Nephron progenitor cell (in vitro differentiated cells): ENCODE measurements around the gene UNC13C.

ENCODE experiments used
- DNase-seq: peaks from one replicate; pipeline ENCODE4 v3.0.0; 2021
- H3K27ac Mint-ChIP-seq: 2 replicates; pipeline ENCODE4 v1.8.0; 2021; ENCODE audit warnings: mild to moderate bottlenecking, moderate library complexity, mixed read lengths
- H3K27me3 Mint-ChIP-seq: 2 replicates; pipeline ENCODE4 v1.8.0; 2021; ENCODE audit warnings: mild to moderate bottlenecking, low read depth, mixed read lengths; ENCODE audit not compliant: poor library complexity
- H3K36me3 Mint-ChIP-seq: 2 replicates; pipeline ENCODE4 v1.8.0; 2021; ENCODE audit warnings: low read depth, mixed read lengths
- H3K4me1 Mint-ChIP-seq: 2 replicates; pipeline ENCODE4 v1.8.0; 2021; ENCODE audit warnings: mixed read lengths
- H3K4me3 Mint-ChIP-seq: 2 replicates; pipeline ENCODE4 v1.8.0; 2021; ENCODE audit warnings: mild to moderate bottlenecking, moderate library complexity, mixed read lengths
- H3K9me3 Mint-ChIP-seq: 2 replicates; pipeline ENCODE4 v1.8.0; 2021; ENCODE audit warnings: mild to moderate bottlenecking, moderate library complexity, mixed read lengths
- CTCF ChIP-seq: fragments of 200-600 bp; sonication (generic); IDR thresholded peaks from 2 replicates; pipeline ENCODE4 v1.5.0; 2021; ENCODE audit warnings: antibody characterized with exemption

Gene UNC13C

GRCh38 chr15:54456413-54456812 is 478.2 kb downstream of the UNC13C start:
- H3K4me1 Mint-ChIP-seq, result no peaks in the 10 kb centered on the region
- no peak overlapping the region for H3K4me3 Mint-ChIP-seq
- no peaks in the 10 kb centered on the region for H3K27me3 Mint-ChIP-seq
- TF ChIP-seq CTCF, result no peak
- H3K27ac Mint-ChIP-seq, result no peak overlapping the region
- H3K36me3 Mint-ChIP-seq, result no peaks in the 10 kb centered on the region
- H3K9me3 Mint-ChIP-seq, result peaks cover 71% of the 10 kb centered on the region
- DNase-seq, result no peak

- Mint-ChIP-seq H3K27ac (no peak overlapping the region), H3K4me1 (no peaks in the 10 kb centered on the region), H3K4me3 (no peak overlapping the region), H3K27me3 (no peaks in the 10 kb centered on the region), H3K36me3 (no peaks in the 10 kb centered on the region), H3K9me3 (peaks cover 44% of the 10 kb centered on the region)
- no peak for DNase-seq
- TF ChIP-seq CTCF, result no peak
Observed at GRCh38 chr15:54462511-54462913, 484.3 kb downstream of the UNC13C start.

- Mint-ChIP-seq H3K4me3 (no peak overlapping the region), H3K36me3 (no peaks in the 10 kb centered on the region), H3K9me3 (no peaks in the 10 kb centered on the region), H3K4me1 (no peaks in the 10 kb centered on the region), H3K27ac (no peak overlapping the region), H3K27me3 (peaks cover 2% of the 10 kb centered on the region)
- DNase-seq, result no peak
- TF ChIP-seq CTCF, result no peak
Observed at GRCh38 chr15:54481819-54482218, 503.6 kb downstream of the UNC13C start.

GRCh38 chr15:54482251-54482650 is 504.0 kb downstream of the UNC13C start:
- no peaks in the 10 kb centered on the region for H3K36me3 Mint-ChIP-seq

GRCh38 chr15:54500330-54500729 is 522.1 kb downstream of the UNC13C start:
- H3K4me1 Mint-ChIP-seq, result no peaks in the 10 kb centered on the region
- no peak overlapping the region for H3K27ac Mint-ChIP-seq
- H3K36me3 Mint-ChIP-seq, result no peaks in the 10 kb centered on the region
- H3K4me3 Mint-ChIP-seq, result no peak overlapping the region
- no peaks in the 10 kb centered on the region for H3K9me3 Mint-ChIP-seq
- no peaks in the 10 kb centered on the region for H3K27me3 Mint-ChIP-seq
- TF ChIP-seq CTCF, result no peak
- no peak for DNase-seq

More at GRCh38 chr15:54482251-54482650, 504.0 kb downstream of the UNC13C start:
- Mint-ChIP-seq H3K27me3 (peaks cover 2% of the 10 kb centered on the region), H3K4me3 (no peak overlapping the region), H3K4me1 (no peaks in the 10 kb centered on the region), H3K9me3 (no peaks in the 10 kb centered on the region), H3K27ac (no peak overlapping the region)
- no peak for TF ChIP-seq CTCF
- DNase-seq, result no peak

- no peak for DNase-seq
- Mint-ChIP-seq H3K27me3 (no peaks in the 10 kb centered on the region), H3K9me3 (no peaks in the 10 kb centered on the region), H3K4me3 (no peak overlapping the region), H3K4me1 (no peaks in the 10 kb centered on the region), H3K36me3 (no peaks in the 10 kb centered on the region), H3K27ac (no peak overlapping the region)
- TF ChIP-seq CTCF, result no peak
Observed at GRCh38 chr15:54502416-54503075, 524.3 kb downstream of the UNC13C start.
